Astrocyte of the cerebellum (primary cell): Measurements from ENCODE around the gene TSKU.
"Not testable (repeated sequence)": the region's sequence is repeated elsewhere in the genome, so short reads cannot be mapped to it uniquely, and the experiment has no call there.

Experiments
- DNase-seq: peaks from one replicate; pipeline ENCODE4 v3.0.0-alpha.2; 2011; ENCODE audit warnings: low read depth
- H3K4me3 ChIP-seq: 2 replicates; pipeline ENCODE4 v1.5.1; 2011; ENCODE audit warnings: mild to moderate bottlenecking, low read depth, low read length, moderate library complexity
- in situ Hi-C: cut with HindIII; loops from 2 replicates; pipeline ENCODE4 v1.10.0; 2017; ENCODE audit warnings: low sequenced_read_pairs
- TF ChIP-seq, protein P1 (sequence below): IDR thresholded peaks from 2 replicates; pipeline ENCODE4 v1.5.1; 2012; ENCODE audit warnings: low read length, low read depth, moderate library complexity, mild to moderate bottlenecking; ENCODE audit errors: missing control alignments

TSKU gene

DNA sequence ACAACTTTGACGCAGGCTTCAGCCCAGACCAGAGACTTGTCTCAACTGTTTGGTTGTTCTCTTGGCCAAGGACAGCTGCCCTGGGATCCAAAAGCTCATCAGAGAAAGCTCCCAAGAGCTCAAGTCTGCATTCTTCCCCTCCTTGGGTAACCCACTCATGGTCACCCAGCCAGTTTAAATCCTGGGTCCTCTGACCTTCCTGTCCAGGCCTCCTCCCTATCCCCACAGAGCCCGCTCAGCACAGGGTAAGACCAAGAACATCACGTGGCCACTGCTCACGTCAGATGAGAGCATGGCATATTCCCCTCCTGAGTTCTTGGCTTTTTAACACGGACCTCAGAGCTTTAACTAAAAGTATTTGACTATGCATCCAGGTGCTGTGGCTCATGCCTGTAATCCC lies 25.8 kb downstream of the TSKU start:
- TF ChIP-seq, protein P1, sequence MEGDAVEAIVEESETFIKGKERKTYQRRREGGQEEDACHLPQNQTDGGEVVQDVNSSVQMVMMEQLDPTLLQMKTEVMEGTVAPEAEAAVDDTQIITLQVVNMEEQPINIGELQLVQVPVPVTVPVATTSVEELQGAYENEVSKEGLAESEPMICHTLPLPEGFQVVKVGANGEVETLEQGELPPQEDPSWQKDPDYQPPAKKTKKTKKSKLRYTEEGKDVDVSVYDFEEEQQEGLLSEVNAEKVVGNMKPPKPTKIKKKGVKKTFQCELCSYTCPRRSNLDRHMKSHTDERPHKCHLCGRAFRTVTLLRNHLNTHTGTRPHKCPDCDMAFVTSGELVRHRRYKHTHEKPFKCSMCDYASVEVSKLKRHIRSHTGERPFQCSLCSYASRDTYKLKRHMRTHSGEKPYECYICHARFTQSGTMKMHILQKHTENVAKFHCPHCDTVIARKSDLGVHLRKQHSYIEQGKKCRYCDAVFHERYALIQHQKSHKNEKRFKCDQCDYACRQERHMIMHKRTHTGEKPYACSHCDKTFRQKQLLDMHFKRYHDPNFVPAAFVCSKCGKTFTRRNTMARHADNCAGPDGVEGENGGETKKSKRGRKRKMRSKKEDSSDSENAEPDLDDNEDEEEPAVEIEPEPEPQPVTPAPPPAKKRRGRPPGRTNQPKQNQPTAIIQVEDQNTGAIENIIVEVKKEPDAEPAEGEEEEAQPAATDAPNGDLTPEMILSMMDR, result no peak
- H3K4me3 ChIP-seq, result no peak overlapping the region
- in situ Hi-C loops, result loop anchor here (5.0 kb wide), 1 partner anchor 63 kb away; no protein-coding TSS in a partner anchor
- DNase-seq, result no peak

DNA sequence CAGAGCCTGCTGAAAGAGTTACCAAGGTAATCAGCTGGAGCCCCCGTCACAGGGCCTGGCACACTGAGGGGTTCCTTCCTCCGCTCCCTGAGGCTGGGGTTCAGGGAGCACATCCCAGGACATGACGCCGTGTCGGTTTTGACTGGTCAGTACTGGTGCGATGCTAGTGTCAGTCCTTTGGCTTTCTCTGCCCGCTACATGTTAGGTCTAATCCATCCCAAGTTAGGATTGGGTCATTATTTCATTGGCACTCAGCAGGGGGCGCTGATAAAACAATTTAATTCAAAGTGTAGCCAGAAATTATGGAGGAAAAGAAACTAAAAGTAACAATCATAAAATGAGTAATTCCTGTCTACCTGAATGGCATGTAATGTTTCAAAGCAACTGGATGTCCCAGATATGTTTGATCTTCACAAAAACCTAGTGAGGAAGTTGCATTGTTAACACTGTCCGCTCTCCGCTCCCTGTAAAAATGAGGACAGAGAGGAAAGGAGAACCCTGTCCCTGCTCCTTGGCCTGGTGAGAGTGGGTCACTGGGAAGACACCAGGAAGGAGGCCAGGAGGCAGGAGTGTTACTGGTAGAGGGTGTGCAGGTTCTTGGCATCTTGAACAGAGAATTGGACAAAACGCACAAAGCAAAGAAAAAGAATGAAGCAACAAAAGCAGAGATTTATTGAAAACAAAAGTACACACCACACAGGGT lies 27.1 kb downstream of the TSKU start:
- DNase-seq, result no peak
- TF ChIP-seq, protein P1, result peak; percentile 42
- H3K4me3 ChIP-seq, result no peak overlapping the region
- in situ Hi-C loops, result no loop called here

DNA sequence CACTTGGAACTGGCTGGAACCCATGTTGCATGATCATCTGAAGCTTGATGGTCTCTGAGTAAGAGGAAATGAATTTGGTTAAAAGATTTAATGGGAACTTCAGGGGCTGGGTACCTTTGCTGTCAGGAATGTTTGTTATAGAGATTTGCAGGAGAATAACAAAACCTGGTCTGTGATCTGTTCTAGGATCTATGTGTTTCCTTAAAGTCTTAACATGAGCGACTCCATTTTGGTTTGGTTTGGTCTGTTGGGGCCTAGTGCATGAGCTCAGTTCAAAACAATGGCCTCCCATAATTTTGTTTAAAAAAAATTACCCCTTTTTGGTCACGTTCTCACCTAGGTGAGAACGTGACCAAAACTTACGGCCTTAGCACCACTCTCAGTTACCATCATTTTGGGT lies 28.1 kb downstream of the TSKU start:
- no peak for DNase-seq
- in situ Hi-C loops, result no loop called here
- TF ChIP-seq, protein P1, result no peak
- H3K4me3 ChIP-seq, result no peak overlapping the region

DNA sequence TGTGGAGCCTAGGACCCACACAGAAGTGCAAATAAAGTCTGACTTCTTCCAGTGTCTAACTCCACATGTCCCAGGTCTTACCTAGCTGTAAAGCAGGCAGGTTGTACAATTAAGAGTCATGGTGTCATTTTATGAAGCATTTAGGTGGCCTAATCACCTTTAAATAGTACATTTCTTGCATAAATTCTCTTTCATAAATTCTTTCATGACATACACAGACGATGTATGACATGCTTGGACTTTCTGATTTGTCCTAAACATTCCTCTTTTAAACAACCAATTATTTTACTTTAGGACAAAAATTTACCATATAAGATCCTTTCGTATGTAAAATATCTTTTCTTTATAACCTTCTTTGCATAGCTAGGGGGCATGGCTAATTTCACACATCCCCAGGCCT lies 31.3 kb downstream of the TSKU start:
- TF ChIP-seq, protein P1, result no peak
- H3K4me3 ChIP-seq, result no peak overlapping the region
- DNase-seq, result no peak
- in situ Hi-C loops, result no loop called here

DNA sequence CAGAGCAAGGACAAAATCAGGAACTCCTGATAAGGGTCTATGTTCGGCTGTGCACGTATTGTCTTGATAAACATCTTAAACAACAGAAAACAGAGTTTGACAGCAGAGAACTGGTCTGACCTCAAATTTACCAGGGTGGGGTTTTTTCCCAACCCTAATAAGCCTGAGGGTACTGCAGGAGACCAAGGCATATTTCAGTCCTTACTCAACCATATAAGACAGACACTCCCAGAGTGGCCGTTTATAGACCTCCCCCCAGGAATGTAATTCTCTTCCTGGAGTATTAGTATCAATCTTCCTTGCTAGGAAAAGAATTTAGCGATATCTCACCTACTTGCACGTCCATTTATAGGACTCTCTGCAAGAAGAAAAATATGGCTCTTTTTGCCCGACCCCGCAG lies 32.5 kb downstream of the TSKU start:
- H3K4me3 ChIP-seq, in situ Hi-C loops, DNase-seq: not testable (repeated sequence)

DNA sequence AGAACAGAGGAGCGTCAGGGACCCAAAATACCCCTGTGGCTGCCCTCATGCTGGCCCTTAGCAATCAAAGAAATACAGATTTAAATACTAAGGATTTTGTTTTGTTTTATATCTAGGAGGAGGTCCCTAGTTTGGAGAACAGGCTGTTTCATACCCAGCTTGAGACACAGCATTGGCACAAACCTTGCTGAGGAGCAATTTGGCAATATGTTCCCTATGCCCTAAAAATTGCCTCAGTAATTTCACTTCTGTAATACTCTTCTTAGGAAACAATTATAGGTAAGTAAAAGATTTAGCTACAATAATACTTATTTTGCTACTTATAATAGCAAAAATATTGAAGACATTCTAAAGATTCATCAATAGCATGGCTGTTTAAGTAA lies 37.0 kb downstream of the TSKU start:
- no peak overlapping the region for H3K4me3 ChIP-seq
- TF ChIP-seq, protein P1, result no peak
- in situ Hi-C loops, result no loop called here
- no peak for DNase-seq

DNA sequence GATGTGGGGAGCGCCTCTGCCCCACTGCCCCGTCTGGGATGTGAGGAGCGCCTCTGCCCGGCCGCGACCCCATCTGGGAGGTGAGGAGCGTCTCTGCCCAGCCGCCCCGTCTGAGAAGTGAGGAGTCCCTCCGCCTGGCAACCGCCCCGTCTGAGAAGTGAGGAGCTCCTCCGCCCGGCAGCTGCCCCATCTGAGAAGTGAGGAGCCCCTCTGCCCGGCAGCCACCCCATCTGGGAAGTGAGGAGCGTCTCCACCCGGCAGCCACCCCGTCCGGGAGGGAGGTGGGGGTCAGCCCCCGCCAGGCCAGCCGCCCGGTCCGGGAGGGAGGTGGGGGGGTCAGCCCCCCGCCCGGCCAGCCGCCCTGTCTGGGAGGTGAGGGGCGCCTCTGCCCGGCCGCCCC lies 38.2 kb downstream of the TSKU start:
- H3K4me3 ChIP-seq, DNase-seq, in situ Hi-C loops: not testable (repeated sequence)

DNA sequence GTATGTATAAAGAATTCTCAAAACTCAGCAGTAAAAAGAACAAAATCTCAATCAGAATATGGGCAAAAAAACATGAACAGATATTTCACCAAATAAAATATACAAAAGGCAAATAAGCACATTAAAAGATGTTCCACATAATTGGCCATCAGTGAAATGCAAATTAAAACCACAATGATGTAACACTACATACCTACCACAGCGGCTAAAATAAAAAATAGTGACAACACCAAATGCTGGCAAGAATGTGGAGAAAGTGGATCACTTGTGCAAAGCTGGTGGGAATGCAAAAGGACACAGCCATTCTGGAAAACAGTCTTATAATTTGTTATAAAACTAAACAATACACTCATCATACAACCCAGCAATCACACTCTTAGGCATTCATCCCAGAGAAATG lies 39.2 kb downstream of the TSKU start:
- TF ChIP-seq, protein P1, result no peak
- in situ Hi-C loops, result no loop called here
- no peak overlapping the region for H3K4me3 ChIP-seq
- DNase-seq, result no peak
